Superior temporal gyrus (tissue), 1 donor: ENCODE measurements around the gene PLXNA4.

Source experiments
- DNase-seq: peaks from one replicate; pipeline ENCODE4 v3.0.0-alpha.2; 2016; ENCODE audit errors: extremely low spot score

Gene PLXNA4

GRCh38 chr7:132562690-132563089, 13.6 kb downstream of the PLXNA4 start:
- no peak for DNase-seq

GRCh38 chr7:132561763-132562162, 14.5 kb downstream of the PLXNA4 start:
- no peak for DNase-seq

DNA sequence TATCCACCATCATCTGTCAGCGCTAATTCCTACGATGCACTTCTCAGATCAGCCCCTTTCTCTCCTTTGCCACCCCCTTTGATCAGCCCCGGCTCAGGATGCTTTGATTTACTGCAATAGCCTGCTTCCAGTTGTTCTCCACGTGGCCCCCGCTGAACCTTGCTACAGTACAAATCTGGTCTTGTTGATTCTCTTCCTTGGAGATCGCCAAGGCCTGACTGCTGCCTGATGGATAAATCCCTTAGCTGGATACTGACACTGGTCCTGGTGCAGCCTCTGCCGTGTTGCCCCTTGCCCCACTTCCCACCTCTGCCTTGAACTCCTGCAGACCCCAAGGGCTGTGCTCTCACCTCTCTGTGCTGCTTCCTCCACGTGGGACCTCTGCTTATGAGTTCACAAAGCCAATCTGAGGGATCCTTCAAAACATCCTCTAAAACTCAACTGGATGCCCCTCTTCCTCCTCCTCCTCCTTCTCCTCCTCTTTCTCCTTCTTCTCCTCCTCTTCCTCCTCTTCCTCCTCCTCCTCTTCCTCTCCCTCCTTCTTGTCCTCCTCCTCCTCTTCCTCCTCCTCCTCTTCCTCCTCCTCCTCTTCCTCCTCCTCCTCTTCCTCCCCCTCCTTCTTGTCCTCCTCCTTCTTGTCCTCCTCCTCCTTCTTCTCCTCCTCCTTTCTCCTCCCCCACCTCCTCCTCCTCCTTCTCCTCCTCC, 15.3 kb downstream of the PLXNA4 start:
- no peak for DNase-seq

DNA sequence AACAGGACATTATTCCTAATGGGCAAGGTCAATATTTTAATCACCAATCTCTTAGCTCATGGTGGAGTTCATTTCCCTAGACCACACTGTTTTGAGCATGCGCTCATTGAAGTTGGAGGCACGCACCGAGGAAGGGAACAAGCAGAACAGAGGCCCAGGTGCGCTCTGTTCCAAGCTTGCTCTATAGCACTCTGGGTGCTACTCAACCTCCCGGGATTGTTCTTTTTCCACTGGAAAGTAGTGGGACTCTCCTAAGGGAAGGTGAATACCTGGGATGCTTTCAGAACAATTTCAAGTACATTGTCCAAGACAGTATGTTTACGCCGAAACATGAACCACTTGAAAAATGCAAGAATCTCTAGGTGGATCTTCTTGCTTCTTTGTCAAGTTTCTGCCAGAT, 16.2 kb downstream of the PLXNA4 start:
- no peak for DNase-seq

DNA sequence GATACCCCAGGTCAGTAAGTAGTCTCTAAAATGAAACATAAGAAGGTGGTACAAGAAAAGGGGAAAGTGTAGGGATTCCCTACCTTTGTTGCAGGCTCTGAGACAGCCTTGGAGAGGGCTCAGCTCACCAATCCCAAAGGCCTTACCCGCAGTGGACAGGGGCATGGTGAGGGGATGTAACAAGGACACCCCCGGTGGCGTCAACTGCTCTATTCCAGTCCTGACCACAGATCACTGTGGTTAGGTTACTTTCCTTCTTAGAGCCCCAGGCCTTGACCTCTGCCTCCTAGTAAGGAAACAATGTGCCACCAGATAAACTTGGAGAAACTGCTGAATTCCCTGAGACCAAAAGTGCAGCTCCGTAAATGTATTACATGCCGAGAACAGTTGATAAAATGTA, 17.5 kb downstream of the PLXNA4 start:
- DNase-seq: no peak

DNA sequence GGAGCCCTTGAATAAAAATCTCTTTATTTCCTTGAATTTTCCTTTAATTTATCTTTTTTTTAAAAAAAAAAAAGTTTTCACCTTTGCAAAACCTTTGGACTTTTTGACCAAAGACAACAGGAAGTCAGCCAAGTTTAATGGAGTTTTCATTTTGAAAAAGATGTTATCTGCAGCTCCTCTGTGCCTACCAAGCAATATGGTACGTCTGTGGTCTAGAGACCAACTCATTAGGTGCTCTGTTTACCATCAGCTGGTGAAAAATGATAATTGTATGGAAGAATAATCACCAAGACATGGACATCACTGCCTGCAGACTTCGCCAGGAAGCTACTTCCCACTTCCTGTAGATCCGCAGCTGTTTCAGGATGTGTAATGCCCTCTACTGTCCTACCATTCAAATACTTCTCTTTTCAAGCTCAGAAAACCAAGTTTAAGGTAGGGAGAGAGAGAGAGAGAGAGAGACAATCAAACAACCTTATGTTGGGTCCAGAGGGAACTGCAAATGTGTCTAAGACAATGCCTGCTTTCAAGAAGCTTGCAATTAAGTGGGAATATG, 18.7 kb downstream of the PLXNA4 start:
- DNase-seq: peak; percentile 27

- no peak for DNase-seq
Measured at GRCh38 chr7:132554446-132554845, 21.8 kb downstream of the PLXNA4 start.

- no peak for DNase-seq
Measured at GRCh38 chr7:132553031-132553430, 23.2 kb downstream of the PLXNA4 start.

- no peak for DNase-seq
Measured at GRCh38 chr7:132551886-132552285, 24.4 kb downstream of the PLXNA4 start.

- DNase-seq: no peak
Measured at GRCh38 chr7:132551439-132551838, 24.8 kb downstream of the PLXNA4 start.

GRCh38 chr7:132548489-132549078, 27.7 kb downstream of the PLXNA4 start:
- DNase-seq: no peak

DNA sequence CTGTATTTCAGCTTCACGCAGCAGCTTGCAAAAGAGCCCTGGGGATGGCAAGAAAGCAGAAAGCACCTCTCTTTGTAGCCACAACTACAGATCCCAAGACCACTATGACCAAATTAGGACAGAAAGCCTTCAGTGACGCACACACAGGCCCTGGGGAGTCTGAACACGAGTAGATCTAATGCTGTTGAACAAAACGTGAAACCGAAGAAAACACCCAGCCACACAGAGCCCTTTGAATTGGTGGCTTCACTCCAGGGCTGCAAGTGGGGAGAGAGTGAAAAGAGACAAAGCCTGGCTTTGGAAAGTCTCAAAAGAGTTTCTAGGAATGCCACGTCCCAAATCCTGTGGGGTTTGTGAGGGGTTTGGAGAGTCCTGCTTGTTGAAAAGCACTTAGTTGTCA, 28.4 kb downstream of the PLXNA4 start:
- DNase-seq: no peak

DNA sequence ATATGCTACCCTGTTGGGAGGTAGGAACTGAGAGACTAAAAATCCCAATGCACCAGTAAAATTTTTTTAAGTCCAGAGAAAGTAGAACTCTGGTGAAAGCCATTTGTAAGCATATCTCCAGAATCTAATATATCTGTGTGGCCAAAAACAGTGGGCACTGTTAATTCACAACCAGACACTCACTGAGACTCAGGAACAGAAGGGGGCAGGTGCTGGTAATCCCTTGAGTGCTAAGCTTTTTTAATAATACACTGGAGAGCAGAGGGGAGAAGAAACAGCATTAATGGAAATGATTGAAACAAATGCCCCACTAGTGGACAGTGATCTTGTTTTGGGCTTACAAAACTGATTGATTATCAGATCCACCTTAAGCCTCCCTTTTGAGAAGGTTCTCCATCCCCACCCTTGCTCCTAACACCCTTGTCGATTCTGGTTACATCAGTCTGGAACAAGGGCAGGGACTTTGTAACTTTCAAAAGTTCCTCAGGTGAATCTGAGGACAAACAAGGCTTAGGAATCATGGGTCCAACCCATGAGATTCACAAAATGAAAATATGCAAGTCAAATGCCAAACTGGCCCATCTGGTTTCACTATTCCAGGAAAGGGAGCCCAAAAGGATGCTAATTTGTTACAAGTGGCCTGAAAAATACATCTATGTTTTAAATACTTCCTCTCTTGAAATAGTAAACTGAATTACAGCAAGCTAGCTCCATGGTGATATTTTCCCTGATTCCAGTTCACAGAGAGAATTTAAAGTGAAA, 29.7 kb downstream of the PLXNA4 start:
- no peak for DNase-seq

DNA sequence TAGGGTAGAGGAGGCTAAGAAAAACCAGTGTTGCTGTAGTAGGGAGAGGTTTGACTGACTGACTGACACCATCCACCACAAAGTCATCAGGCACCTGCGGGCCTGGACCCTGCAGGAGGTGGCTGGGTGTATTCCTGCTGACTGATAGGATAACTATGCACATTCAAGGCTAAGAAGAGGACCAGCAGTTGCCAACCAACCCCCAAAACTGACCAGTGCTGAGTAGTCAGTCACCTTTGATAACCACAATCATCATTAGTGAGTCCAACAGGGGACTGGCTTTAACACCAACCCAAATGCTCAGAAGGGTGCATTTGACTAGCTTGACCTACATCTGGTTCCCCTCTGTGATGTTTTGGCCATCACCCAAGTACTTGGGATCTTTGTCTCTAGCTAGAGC, 30.5 kb downstream of the PLXNA4 start:
- no peak for DNase-seq

DNA sequence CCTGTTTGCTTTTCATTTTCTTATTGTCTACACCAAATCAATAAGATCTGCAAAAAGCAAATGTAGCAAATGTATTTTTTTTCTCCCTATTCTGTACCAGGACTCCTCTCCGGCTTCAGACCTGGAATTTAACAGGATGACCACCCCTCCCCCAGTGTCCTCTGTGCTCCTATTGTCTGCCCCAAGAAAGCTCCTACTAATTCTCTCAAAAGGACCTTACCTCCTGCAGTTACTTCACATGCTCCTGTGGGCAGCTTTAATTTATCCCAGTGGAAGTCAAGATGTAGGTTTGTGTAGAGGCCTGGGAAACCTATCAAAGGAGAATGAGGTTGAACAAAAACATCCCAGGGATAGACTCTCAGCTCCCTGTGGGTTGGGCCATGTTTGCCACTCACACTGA, 31.3 kb downstream of the PLXNA4 start:
- no peak for DNase-seq

DNA sequence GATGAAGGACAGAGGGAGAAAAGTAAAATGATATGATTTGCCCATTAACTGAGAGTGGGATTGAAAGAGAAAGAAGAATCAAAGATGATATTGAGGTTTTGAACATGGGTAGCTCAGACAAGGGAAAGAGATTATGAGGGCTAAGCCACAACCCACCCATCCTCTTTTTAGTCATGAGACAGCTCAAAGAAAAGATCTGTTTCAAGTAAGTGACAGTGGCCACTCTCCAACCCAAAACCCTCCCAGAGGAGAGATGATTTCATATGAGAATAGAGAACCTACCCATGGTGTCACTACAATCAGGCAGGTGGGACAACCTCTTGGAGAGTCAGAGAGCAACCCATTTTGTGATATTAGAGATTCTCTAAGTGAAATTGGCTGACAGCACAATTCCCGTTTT, 32.2 kb downstream of the PLXNA4 start:
- DNase-seq: no peak

- no peak for DNase-seq
Measured at GRCh38 chr7:132542895-132543294, 33.4 kb downstream of the PLXNA4 start.

DNA sequence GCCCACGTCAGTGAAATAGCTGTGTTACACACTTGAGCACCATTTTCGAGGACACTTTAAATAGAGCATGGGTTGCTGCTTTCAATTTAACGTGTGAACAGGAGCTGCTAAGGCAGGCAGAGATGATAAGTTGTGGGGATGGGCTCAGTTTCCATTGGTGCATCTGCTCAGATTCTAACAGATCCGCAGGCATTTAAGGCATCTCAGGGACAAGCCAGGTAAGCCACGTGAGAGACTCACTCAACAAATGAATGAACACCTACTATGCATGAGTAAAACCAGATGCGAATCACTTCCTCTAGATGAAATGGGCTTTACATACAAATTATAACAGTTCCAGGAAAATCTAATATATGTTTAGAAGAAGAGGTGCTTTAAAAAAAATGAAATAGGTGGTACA, 34.6 kb downstream of the PLXNA4 start:
- no peak for DNase-seq

DNA sequence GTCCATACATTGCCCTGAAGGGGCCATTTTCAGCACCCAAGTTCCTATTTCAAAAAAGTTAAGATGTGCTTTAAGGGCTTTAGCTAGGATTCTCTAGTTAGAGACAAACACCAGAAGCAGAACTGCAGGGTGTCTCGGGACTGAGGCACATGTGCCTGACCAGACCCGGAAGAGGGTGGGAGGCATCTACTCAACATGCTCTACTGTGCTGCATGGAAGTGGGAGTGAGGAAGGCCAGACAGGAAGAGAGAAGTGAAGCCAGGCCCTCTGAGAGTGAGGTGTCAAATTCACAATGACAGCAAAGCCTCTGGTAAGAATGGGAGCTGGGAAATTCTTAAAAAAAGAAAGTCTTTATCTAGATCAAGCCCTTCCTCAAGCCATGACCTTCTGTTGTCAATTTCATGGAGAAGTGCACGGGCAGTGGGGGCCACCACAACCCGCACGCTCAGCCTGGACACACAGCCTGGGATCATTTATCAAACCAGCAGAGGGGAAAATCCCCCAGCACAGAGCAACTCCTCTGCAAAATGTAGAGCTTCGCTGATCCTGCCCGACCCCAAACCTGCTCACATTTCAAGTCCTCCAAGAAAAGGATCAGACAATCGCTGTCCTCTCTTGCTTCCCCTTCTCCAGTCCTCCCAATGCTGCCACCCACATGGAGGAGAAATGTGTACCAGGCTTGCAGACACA, 38.7 kb downstream of the PLXNA4 start:
- no peak for DNase-seq

GRCh38 chr7:132536654-132537395, 39.4 kb downstream of the PLXNA4 start:
- no peak for DNase-seq

DNA sequence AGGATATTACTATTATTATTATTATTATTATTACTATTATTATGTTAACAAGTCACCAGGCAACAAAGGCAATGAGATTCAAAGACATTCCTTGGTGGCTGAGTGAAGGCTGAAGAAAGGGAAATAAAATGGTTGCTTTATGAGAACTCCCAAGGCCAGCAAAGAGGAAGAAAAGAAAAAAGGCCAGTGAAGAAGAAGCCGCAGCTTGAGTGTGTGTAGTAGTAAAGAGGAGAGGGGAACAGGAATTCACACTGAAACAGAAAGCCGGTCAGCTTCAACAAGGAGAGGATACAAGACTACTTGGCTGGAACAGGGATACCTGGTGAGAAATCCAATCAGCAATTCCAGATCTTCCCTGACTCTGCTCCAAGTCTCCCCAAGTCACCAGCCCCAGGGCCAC, 42.4 kb downstream of the PLXNA4 start:
- DNase-seq: no peak
